ENCODE results near the gene ELMOD3.
"Not testable (repeated sequence)": the region's sequence is repeated elsewhere in the genome, so short reads cannot be mapped to it uniquely, and the experiment has no call there.

Gene ELMOD3

DNA sequence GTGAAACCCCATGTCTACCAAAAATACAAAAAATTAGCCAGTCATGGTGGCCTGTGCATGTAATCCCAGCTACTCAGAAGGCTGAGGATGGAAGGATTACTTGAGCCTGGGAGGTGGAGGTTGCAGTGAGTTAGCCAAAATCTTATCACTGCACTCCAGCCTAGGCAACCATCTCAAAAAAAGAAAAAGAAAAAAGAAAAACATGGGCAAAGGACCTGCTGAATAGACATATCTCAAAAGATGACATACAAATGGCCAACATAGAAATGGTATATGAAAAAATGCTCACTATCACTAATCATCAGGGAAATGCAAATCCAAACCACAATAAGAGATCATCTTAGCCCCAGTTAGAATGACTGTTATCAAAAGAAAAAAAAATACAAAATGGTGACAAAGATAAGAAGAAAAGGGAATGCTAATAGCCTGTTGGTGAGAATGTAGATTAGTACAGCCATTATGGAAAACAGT, 25.4 kb upstream of the ELMOD3 start:
- no peak for DNase-seq (ENCODE audit: low read depth, low spot score)

DNA sequence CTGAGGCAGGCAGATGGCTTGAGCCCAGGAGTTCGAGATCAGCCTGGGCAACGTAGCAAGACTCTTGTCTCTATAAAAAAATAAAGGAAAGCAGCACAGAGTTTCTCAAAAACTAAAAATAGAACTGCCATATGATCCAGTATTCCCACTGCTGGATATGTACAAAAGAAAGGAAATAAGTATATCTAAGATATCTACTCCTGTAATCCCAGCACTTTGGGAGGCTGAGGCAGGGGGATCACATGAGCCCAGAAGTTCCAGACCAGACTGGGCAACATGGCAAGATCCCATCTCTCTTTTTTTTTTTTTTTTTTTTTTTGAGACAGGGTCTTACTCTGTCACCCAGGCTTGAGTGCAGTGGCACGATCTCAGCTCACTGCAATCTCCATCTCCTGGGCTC, 24.9 kb upstream of the ELMOD3 start:
- not testable (repeated sequence) for DNase-seq (ENCODE audit: low read depth, low spot score)

DNA sequence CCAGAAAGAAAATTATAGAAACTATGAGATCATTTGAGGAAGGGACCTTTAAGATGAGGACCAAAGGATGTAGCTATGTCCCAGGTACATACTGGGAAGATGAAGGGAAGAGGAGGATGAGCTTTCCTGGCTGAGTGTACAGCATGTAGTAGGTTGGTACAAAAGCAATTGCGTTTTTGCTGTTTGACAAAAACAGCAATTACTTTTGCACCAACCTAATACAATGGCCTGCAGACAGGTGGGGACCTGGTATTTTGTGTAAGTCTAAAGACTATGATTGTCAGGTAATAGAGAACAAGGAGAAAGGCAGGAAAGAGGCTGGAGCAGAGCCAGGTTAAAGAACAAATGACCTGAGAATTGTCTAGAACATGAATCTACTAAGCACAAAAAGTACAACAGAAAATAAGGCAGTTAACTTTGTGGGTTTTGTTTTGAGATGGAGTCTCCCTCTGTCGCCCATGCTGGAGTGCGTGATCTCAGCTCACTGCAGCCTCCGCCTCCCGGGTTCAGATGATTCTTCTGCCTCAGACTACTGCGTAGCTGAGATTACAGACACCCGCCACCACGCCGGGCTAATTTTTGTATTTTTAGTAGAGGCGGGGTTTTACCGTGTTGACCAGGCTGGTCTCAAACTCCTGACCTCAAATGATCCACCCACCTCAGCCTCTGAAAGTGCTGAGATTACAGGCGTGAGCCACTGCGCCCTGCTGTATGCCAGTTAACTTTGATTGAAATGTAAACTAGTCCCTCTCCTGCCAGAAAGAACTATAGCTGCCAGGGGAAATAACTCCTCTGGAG, 23.5 kb upstream of the ELMOD3 start:
- DNase-seq (ENCODE audit: low read depth, low spot score): no peak

DNA sequence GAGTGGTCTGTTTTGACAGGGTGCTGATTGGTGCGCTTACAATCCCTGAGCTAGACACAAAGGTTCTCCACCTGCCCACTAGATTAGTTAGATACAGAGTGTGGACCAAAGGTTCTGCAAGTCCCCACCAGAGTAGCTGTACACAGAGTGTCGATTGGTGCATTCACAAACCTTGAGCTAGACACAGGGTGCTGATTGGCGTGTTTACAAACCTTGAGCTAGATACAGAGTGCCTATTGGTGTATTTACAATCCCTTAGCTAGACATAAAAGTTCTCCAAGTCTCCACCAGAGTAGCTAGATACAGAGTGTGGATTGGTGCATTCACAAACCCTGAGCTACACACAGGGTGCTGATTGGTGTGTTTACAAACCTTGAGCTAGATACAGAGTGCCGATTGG, 20.7 kb upstream of the ELMOD3 start:
- not testable (repeated sequence) for DNase-seq (ENCODE audit: low read depth, low spot score)

DNA sequence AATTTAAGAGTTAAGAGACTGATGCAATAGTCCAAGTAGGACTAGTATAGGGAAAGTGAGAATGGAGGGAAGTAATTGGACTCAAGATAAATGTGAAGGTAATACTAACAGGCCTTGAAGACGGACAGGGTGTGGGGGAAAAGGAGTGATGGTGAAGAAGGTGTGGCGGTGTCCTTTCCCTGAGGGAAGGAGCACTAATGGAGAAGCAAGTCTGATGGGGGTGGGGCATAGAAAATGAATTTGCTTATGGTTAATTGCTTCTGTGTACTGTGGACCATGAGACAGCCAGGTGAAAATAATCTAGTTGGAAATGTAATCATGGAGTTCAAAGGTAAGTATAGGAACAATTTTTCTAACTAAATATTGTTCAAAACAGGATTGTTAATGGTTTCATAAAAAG, 19.6 kb upstream of the ELMOD3 start:
- no peak for DNase-seq (ENCODE audit: low read depth, low spot score)

DNA sequence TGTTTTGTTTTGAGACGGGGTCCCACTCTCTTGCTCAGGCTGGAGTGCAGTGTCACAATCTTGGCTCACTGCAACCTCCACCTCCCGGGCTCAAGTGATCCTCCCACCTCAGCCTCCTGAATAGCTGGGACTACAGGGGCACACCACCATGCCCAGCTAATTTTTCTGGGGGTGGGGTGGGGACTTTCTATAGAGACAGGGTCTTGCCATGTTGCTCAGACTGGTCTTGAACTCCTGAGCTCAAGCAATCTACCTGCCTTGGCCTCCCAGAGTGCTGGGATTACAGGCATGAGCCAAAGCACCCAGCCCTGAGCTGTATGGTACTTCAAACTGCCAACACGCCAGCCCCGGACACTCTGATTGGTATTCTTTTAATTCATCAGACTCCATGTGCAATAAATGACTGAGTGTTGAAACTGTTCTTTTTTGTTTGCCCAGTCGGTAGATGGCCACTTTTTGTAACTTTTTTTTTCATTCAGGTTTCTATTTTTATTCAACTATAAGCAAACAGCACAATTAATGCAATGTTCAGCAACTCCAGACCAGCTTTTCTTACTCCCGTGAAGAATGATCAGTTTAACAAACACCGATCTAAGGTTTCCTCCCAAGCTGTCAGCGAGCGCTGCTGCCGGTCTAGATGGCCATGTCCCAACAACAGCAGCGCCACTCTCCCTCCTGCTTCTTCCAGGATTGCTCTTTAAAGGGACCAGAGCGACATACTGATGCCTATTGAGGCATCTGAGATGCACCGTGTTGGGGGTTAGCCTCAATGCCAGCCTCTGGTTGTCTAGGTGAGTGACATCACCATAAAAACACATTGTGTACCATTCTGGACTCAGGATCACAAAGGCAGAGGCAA, 14.3 kb upstream of the ELMOD3 start:
- no peak for DNase-seq (ENCODE audit: low read depth, low spot score)

DNA sequence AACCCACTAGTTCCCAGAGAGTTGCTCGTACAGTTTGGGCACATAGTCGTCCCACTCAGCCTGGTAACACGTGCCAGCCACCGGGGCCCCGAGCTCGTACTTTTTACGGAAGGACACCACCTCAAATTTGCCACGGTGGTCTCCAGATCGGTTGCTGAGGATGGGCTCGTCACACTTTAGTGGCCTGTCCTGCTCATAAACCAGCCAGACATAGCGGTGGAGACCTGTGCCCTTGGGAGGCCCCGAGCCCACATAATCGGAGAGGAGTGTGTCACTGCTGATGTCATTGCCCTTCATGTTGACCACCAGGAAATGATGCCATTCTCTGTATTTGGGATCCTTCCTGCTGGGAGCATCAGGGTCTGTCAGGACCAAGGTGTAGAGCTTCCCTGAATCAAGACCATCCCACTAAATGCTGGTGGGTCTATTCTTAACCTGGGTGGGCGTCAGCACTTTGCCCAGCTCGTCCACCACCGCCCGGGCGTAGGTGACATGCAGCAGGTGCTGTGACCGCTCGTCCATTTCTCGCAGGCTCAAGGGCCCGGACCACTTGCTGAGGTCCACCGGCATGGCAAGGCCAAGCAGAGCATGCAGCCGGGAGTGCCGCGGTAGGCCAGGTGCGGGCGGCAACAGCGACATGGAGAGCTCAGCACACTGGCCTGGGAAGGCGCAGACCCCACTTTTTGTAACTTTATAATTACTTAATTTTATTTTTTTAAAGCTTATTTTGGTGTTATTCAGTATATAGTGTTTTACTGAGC, 13.1 kb upstream of the ELMOD3 start:
- no peak for DNase-seq (ENCODE audit: low read depth, low spot score)

DNA sequence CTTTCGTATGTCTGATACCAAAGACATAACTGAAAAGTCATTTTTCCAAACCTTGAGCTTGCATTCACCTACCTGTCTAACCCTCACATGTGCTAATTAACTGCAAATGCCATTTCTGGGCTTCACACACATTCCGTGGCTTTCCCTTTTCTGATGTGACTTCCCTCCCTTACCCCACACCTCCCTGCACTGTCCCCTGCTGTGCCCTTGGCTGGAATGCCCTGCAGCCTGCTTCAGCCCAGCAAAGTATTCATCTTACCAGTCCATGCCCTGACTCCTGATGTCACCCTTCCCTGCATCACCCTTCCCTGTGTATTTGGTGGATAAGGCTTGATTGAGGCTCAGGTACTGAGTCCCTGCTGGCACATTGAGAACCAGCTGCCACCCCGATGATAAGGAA, 12.4 kb upstream of the ELMOD3 start:
- DNase-seq (ENCODE audit: low read depth, low spot score): no peak

DNA sequence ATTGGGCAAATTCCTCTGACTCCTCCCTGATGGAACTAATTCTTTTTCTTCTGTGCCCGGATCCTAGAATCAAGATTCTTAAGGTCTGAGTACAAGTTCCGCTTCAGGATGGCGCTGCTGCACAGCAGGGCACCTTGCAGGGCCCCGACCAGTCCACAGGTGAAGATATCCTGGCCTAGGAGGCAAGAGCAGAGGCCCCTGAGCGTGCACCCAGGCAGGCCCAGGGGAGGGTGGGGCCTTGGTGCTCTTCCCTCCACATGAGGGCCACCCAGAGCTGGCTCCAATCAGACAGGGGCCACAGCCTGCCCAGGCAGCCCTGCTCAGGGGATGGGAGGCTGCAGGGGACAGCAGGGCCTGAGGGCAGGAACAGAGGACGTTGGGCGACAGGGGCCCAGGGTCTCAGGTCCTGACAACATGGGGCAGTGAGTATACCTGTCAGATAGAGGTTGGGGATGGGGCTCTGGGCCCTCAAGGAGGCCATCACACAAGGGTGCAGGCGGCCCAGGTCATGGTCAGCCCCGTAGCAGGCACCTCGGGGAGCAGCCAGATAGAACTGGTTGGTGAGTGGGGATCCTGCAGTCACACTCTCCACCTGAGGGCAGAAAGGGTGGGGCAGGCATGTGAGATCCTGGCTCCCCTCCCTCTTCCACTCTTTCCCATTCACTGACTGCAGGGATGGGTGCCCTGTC, 11.2 kb upstream of the ELMOD3 start:
- DNase-seq (ENCODE audit: low read depth, low spot score): not testable (repeated sequence)

DNA sequence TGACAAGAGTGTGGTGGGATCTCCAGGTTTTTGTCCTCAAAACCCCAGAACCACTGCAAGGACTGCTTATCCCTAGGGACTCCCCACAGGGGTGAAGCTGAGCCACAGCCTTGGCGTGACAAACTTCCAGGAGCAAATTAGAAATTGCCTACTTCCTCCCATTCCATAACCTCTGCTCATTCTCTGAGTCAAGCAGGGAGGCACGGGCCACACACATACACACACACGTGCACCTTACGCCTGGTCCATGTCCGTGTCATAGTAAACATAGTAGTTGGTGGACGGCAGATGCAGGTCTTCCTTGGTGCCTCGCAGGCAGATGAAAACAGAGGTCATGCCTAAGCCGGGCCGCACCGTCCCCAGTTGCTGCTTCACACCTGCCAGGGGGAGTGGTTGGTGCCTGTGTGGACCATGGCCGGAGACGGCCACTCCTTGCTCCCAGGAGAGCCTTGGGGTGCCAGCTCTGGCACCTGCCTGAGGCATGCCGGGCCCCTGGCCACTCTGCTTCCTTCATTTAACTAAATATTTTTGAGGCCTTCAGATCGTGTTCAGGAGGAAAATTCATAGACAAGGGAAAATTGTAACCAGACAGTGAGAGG, 10.1 kb upstream of the ELMOD3 start:
- DNase-seq (ENCODE audit: low read depth, low spot score): no peak

DNA sequence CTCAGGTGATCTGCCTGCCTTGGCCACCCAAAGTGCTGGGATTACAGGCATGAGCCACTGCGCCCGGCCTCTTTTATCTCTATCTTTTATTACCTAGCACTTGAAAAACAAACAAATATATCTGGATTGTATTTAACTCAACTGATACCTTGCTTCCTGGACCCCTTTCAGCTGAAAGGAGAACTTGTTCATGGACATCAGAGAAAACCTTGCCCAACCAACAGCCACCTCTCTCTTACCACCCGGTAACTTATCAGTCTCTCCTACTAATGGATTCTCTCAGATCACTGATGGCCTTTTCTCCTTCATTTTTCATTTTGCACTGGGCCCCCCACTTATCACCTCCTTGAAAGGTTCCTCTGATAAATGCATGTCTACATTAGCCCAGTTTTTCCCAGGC, 7.0 kb upstream of the ELMOD3 start:
- DNase-seq (ENCODE audit: low read depth, low spot score): no peak

DNA sequence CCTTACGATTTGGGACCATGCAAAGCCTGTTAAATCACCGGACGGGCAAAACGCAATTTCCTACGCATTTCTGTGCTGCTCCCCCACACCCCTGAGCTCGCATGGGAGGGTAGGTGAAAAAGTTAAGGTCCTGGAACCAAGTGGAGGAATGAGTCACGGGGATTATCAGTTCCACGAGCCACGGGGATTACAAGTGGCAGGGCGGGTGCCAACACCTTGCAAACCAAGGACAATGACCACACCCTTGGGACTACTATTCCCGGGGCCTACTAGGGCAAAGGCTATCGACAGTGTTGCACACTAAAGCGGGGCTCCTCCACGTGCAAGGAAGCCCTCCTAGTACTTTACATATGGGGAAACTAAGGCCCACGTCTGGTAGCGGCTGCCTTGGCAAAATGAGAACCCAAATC, 688 bp upstream of the ELMOD3 start:
- DNase-seq (ENCODE audit: low read depth, low spot score): no peak

DNA sequence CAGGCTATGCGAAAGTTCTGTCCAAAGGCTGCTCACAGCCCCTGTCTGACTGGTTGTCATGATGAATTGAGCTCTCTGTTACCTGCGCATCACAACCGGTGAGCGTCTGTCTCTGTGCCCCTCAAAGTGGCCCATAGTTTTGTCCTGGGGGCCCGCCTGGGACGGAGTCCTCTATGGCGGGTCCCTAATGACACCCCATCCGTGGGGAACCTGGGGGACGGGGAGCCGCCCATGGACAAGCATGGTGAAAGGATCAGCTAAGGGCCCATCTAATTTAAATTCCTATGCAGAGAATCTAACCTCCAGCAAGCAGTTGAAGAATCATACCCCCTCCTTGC, 473 bp downstream of the ELMOD3 start:
- no peak for DNase-seq (ENCODE audit: low read depth, low spot score)

DNA sequence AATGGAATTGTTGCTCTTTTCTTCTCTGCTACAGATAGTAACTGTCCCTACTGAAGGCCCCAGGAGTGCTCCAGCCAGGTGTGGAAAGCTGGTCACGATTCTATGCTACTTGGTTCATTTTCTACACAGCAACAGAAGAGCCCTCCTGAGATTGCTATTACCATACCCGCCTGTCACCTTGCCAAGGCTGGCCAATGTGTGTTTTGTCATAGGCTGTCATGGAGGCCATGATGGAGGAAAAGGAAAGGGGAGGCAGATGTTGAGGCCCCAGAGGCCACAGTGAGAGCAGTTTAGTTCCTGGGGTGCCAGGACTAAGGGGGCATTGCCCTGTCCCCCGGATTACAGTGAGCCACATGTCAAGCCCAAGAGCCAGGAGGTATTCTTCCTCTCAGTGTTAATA, 952 bp downstream of the ELMOD3 start:
- no peak for DNase-seq (ENCODE audit: low read depth, low spot score)

DNA sequence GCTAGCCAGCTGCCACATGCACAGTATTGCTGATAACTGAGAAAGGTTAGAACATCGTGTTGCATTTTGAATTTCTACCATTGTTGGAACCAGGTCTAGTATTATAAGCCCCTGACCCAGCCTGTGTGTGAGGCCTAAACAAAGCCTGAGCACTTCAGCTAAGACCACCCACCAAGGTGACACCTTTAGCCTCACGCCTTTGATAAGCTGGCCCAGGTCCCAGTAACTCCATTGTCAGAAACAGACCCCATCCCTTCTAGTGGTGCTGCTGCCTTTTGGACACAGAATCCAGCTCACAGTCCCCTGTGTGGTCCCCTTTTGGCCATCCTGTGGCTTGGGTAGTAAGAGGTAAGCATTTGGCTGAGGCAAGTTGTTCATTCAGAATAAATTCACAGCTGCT, 1.6 kb downstream of the ELMOD3 start:
- no peak for DNase-seq (ENCODE audit: low read depth, low spot score)

DNA sequence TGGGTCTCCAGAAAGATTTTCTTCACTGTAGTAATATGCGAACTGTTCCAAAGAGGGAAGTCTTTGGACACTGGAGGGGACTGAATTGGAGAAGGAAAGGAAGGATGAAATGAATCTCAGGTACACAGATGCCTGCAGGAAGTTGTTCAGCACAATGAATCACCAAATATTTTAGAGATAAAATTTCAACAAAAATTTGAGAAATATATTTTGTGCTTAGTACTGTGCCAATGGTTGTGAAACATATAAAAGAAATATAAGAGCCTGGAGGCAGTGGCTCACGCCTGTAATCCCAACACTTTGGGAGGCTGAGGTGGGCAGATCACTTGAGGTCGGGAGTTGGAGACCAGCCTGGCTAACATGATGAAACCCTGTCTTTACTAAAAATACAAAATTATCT, 3.2 kb downstream of the ELMOD3 start:
- no peak for DNase-seq (ENCODE audit: low read depth, low spot score)

DNA sequence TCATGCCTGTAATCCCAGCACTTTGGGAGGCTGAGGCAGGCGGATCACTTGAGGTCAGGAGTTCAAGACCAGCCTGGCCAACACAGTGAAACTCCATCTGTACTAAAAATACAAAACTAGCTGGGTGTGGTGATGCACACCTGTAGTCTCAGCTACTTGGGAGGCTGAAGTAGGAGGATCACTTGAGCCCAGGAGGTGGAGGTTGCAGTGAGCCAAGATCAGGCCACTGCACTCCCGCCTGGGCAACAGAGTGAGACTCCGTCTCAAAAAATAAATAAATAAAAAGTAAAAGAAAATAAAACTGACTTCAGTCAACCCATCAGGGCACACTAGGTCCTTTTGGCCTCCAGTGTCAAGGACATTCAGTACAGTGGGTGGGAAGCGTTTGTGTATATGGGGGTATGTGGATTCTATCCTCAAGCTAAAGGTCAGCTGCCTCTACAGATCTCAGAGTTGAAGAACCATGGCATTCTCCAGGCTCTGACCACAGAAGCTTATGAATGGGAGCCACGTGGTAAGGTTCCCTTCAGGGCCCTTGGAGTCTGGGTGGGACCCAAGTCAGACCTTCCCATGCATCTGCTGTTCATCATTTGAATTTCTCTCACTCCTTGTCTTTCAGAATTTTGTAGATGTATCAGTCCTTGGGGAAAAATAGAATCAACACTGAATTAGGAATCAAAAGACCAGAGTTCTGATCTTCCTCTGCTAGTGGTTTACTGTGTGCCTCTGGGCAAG, 8.3 kb downstream of the ELMOD3 start:
- not testable (repeated sequence) for DNase-seq (ENCODE audit: low read depth, low spot score)

DNA sequence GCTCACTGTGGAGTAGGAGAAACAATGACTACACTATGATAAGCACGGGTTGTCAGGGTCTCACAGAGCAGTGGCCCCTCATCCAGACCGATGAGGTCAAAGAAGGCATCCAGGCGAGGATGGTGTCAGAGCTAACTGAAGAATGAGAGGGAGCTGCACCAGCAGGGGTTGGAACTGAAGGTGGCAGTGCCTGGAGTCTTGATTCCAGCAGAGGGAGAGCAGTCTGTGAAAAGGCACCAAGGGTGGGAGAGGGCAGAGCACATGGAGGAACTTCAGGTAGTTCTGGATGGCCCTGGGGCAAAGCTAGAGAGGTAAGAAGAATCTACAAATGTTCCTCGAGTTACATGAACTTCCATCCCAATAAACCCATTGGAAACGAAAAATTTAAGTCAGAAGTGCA, 12.6 kb downstream of the ELMOD3 start:
- DNase-seq (ENCODE audit: low read depth, low spot score): no peak

DNA sequence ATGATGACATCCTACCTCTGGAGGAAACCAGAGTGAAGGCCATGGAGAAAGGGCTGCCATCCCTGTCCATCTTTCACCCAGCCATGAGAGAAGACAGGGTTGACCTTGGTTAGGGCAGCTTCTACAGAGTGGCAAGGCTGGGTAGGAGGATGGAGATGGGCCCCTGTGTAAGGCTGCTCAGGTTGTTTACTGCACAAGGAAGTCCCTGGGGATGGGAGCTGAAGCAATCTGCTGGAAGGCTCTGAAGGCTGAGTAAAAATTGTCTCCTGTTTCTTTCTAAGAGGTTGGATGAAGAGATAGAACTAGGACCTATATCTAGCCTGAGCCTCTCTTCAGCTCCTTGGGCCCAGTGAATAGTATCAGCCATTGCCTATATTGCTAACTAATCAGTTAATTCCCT, 14.4 kb downstream of the ELMOD3 start:
- DNase-seq (ENCODE audit: low read depth, low spot score): no peak

DNA sequence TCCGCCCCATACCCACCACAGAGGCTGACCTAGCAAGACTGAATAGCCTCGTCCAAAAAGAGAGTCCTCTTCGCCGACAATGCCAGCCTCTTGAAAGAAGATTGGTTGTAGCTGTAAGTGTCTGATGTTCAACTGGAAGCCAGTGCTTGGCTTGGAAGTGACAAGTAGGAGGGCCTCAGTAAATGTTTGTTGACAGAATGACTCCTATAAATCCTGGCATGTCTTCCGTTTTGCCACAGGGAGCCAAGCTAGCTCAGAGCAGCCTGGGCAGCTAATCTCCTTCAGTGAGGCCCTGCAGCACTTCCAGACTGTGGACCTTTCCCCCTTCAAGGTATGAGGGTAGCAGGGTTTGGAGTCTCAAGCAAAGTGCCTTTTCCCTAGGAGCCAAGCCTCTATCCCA, 14.9 kb downstream of the ELMOD3 start:
- no peak for DNase-seq (ENCODE audit: low read depth, low spot score)

DNA sequence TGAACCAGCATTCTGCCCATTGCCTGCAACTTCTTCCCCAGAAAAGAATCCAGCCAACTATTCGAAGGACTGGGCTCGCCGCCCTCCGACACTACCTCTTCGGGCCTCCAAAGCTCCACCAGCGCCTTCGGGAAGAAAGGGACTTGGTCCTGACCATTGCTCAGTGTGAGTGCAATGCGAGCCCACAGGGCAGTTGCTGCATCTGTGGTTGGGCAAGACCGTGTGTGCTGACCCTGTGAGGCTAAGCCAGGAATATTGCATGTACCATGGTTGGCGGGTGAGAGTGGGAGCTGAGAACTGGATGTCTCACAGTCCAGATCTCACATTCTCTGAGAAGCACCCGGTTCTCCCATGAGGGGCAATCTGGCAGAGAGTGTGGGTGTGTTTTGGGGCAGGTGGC, 16.5 kb downstream of the ELMOD3 start:
- DNase-seq (ENCODE audit: low read depth, low spot score): no peak
